Measurements from ENCODE around the gene CALD1.

- TF ChIP-seq, protein P1, sequence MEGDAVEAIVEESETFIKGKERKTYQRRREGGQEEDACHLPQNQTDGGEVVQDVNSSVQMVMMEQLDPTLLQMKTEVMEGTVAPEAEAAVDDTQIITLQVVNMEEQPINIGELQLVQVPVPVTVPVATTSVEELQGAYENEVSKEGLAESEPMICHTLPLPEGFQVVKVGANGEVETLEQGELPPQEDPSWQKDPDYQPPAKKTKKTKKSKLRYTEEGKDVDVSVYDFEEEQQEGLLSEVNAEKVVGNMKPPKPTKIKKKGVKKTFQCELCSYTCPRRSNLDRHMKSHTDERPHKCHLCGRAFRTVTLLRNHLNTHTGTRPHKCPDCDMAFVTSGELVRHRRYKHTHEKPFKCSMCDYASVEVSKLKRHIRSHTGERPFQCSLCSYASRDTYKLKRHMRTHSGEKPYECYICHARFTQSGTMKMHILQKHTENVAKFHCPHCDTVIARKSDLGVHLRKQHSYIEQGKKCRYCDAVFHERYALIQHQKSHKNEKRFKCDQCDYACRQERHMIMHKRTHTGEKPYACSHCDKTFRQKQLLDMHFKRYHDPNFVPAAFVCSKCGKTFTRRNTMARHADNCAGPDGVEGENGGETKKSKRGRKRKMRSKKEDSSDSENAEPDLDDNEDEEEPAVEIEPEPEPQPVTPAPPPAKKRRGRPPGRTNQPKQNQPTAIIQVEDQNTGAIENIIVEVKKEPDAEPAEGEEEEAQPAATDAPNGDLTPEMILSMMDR (IDR thresholded peaks at IDR 0.05): no peak
- TF ChIP-seq POLR2AphosphoS5 (IDR thresholded peaks at IDR 0.05): no peak
These were observed 122.1 kb downstream of the CALD1 start for GRCh38 chr7:134901389-134902020.
